ENCODE results near the gene GPR143.
"Not testable (repeated sequence)": the region's sequence is repeated elsewhere in the genome, so short reads cannot be mapped to it uniquely, and the experiment has no call there.

The GPR143 gene

GRCh38 chrX:9765737-9766097 is at the start of gene GPR143:
Gene GPR143 (minus strand): TSS chrX:9765847. CDS start chrX:9765817, 30 bp downstream.
- no peak for DNase-seq

GRCh38 chrX:9811086-9811485 is 45.4 kb upstream of the GPR143 start:
- not testable (repeated sequence) for DNase-seq

GRCh38 chrX:9809876-9810275 is 44.2 kb upstream of the GPR143 start:
- DNase-seq, result not testable (repeated sequence)

GRCh38 chrX:9807355-9808182 is 41.9 kb upstream of the GPR143 start:
- DNase-seq, result no peak

GRCh38 chrX:9805956-9806355 is 40.3 kb upstream of the GPR143 start:
- no peak for DNase-seq

GRCh38 chrX:9804444-9804843 is 38.8 kb upstream of the GPR143 start:
- no peak for DNase-seq

GRCh38 chrX:9802737-9803136 is 37.1 kb upstream of the GPR143 start:
- DNase-seq, result no peak

GRCh38 chrX:9797384-9798360 is 32.0 kb upstream of the GPR143 start:
- no peak for DNase-seq

GRCh38 chrX:9794495-9794894 is 28.8 kb upstream of the GPR143 start:
- DNase-seq, result no peak

GRCh38 chrX:9790866-9791265 is 25.2 kb upstream of the GPR143 start:
- no peak for DNase-seq

GRCh38 chrX:9789555-9789954 is 23.9 kb upstream of the GPR143 start:
- DNase-seq, result no peak

GRCh38 chrX:9788911-9789310 is 23.3 kb upstream of the GPR143 start:
- no peak for DNase-seq

GRCh38 chrX:9786798-9787635 is 21.4 kb upstream of the GPR143 start:
- DNase-seq, result no peak

GRCh38 chrX:9785944-9786797 is 20.5 kb upstream of the GPR143 start, which contains the start of gene SHROOM2:
Gene SHROOM2 (plus strand): TSS chrX:9786429. CDS start chrX:9786546, 117 bp downstream.
- DNase-seq, result peak; percentile 7

GRCh38 chrX:9785254-9785943 is 19.8 kb upstream of the GPR143 start:
- no peak for DNase-seq

GRCh38 chrX:9784332-9784731 is 18.7 kb upstream of the GPR143 start:
- no peak for DNase-seq

- DNase-seq, result no peak
Measured at GRCh38 chrX:9781941-9782340, 16.3 kb upstream of the GPR143 start.

GRCh38 chrX:9775930-9776329 is 10.3 kb upstream of the GPR143 start:
- no peak for DNase-seq

- no peak for DNase-seq
Measured at GRCh38 chrX:9772943-9773342, 7.3 kb upstream of the GPR143 start.

- no peak for DNase-seq
Measured at GRCh38 chrX:9770319-9770718, 4.7 kb upstream of the GPR143 start.

GRCh38 chrX:9768321-9768839 is 2.7 kb upstream of the GPR143 start:
- DNase-seq, result not testable (repeated sequence)
